Adrenal gland (tissue), 12 donors: ENCODE measurements around the gene SACM1L. TPM values are rescaled to one million over a fixed set of nuclear protein-coding genes. Genes with fewer than 3 reads are reported as not detected.

ENCODE experiments used
- DNase-seq, 7 donors: peaks; one replicate each; pipeline ENCODE4 v3.0.0-alpha.2; 2019 to 2020
- H3K27ac ChIP-seq, 5 donors: fragments of 200-600 bp; sonication (generic) in 4 of 5; 1 replicate in 3 of 5; 2 replicates in 2 of 5; pipeline versions ENCODE4 v1.5.1 to v1.8.0; 2016 to 2020; ENCODE audit warnings: mild to moderate bottlenecking in 1 of 5
- H3K27me3 ChIP-seq: fragments of 200-600 bp; 2 replicates; pipeline ENCODE4 v1.8.0; 2021
- H3K36me3 ChIP-seq, 2 donors: fragments of 200-600 bp; replicated peaks in 1 of 2; 1 replicate in 1 of 2; 2 replicates in 1 of 2; pipeline versions ENCODE4 v1.5.1 to v1.8.0; 2018 to 2022
- H3K4me1 ChIP-seq, 2 donors: fragments of 200-600 bp; replicated peaks in 1 of 2; 1 replicate in 1 of 2; 2 replicates in 1 of 2; pipeline versions ENCODE4 v1.5.1 to v1.8.0; 2018 to 2021
- H3K4me3 ChIP-seq, 4 donors: fragments of 200-600 bp; sonication (generic) in 3 of 4; one replicate each; pipeline ENCODE4 v1.5.1; 2016 to 2018
- H3K9me3 ChIP-seq, 3 donors: fragments of 200-600 bp; sonication (generic) in 1 of 3; replicated peaks in 1 of 3; 1 replicate in 2 of 3; 2 replicates in 1 of 3; pipeline versions ENCODE4 v1.5.1 to v1.8.0; 2016 to 2021
- POLR2A ChIP-seq, 2 donors: fragments of 450-650 bp; IDR thresholded peaks; one replicate each; pipeline ENCODE4 v1.6.1; 2017; ENCODE audit warnings: antibody characterized with exemption in 2 of 2, mild to moderate bottlenecking in 2 of 2, moderate library complexity in 1 of 2
- WGBS, 4 donors: extraction: QIAGEN DNeasy Blood & Tissue Kit in 2 of 4; methylation state at CpG; one replicate each; pipeline versions ENCODE4 v1.1.5 to v1.1.7; 2013 to 2017; 5-methylcytosine and 5-hydroxymethylcytosine counted together
- intact Hi-C, 2 donors: fragments of 100-400 bp; cut with DNase I; formaldehyde crosslinking; loops; one replicate each; pipeline versions ENCODE4 v1.14.1 to v1.15.0; 2022 to 2023
- polyA plus RNA-seq, 3 donors: library from polyadenylated mRNA; stranded (reverse); fragments of 200-250 nt in 2 of 3; fragments of 350-450 nt in 1 of 3; fragmentation: Illumina TruSeq in 1 of 3; extraction: RNeasy Lipid Tissue Mini Kit (QIAGEN cat#74804) in 1 of 3; gene quantifications; one replicate each; pipeline ENCODE4 v1.2.3, GENCODE V29; 2013 to 2014
- total RNA-seq, 9 donors: library from RNA; depleted of rRNA in 4 of 9; stranded (reverse); fragments of >200 nt in 4 of 9; fragments of 120-200 nt in 1 of 9; fragmentation: NEBNext Ultra II Directional in 1 of 9; extraction: Animal tissue kit (Norgen Biotek cat#: 25700) in 1 of 9; gene quantifications; one replicate each; pipeline versions ENCODE4 v1.1.0 to v1.2.4, GENCODE V29; 2013 to 2023
- TF ChIP-seq, protein P1 (sequence below), 6 experiments: fragments of 450-650 bp in 4 of 6; fragments of 200-600 bp in 2 of 6; sonication (generic) in 1 of 6; IDR thresholded peaks; 1 replicate in 5 of 6; 2 replicates in 1 of 6; pipeline versions ENCODE4 v1.5.1 to v1.8.0; 2016 to 2021; ENCODE audit warnings: antibody characterized with exemption in 6 of 6, mild to moderate bottlenecking in 2 of 6, moderate library complexity in 1 of 6
- donor health status: healthy with polysubstance abuse.
- donor health status: Bipolar disorder and iron deficiency.
- donor health status: DM: yes; HTN: yes; CAD: no.
- donor health status: DM: no; HTN: no; CAD: no.
- donor health status: DM: no; HTN: no; CAD: no.
- donor health status: DM: yes; HTN: yes; CAD: no.

The SACM1L gene
- total and polyA plus RNA-seq, 12 donors, result 22.5 to 63.2 (median 44.8) TPM

DNA sequence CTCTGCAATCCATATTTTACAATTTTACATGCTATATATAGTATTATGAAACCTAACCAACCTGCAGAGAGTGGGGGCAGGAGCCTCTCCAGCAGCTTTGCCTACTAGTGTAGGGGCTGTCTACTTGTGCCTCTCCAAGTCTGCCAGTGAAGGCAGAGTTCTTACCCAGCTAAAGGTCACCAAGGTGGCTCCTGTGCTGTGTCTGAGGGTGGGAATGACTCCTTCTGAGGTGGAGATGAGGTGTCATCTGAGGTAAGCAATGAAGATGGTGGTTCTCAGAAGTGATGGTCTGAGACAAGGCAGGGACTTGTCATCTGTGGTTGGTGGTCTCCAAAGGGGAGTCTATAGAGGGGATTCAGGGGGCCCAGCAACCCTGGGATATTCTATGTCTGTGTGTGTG, 47.5 kb downstream of the SACM1L start:
- intact Hi-C loops, result no loop called here
- H3K36me3 ChIP-seq, result peaks cover 0 to 81% of the 10 kb centered on the region in 2 donors
- H3K4me1 ChIP-seq, result no peaks in the 10 kb centered on the region
- no peak overlapping the region for H3K27ac ChIP-seq
- no peak overlapping the region for H3K4me3 ChIP-seq
- no peaks in the 10 kb centered on the region for H3K9me3 ChIP-seq
- H3K27me3 ChIP-seq, result no peaks in the 10 kb centered on the region
- TF ChIP-seq, protein P1, sequence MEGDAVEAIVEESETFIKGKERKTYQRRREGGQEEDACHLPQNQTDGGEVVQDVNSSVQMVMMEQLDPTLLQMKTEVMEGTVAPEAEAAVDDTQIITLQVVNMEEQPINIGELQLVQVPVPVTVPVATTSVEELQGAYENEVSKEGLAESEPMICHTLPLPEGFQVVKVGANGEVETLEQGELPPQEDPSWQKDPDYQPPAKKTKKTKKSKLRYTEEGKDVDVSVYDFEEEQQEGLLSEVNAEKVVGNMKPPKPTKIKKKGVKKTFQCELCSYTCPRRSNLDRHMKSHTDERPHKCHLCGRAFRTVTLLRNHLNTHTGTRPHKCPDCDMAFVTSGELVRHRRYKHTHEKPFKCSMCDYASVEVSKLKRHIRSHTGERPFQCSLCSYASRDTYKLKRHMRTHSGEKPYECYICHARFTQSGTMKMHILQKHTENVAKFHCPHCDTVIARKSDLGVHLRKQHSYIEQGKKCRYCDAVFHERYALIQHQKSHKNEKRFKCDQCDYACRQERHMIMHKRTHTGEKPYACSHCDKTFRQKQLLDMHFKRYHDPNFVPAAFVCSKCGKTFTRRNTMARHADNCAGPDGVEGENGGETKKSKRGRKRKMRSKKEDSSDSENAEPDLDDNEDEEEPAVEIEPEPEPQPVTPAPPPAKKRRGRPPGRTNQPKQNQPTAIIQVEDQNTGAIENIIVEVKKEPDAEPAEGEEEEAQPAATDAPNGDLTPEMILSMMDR (IDR thresholded peaks at IDR 0.05), result no peak
- no peak for TF ChIP-seq POLR2A (IDR thresholded peaks at IDR 0.05)
- no peak for DNase-seq

DNA sequence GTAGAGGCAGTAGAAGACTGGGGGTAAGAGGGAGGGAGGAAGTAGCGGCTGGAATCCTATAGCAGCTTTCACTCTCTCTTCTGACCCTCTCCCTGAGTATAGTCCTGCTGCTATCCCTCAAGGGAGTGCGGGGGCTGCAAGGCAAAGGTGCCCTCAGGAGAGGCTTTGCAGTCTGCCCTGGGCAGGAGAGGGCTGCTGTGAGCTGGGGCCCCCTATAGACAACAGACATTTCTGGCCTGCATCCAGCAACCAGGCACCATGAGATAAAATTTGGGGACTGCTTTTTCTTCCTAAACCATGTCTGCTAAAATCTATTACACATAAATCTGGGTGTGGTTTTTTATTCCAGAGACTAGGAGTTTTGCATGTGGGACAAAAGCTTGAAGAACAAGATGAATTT, 48.0 kb downstream of the SACM1L start:
- Histone ChIP-seq H3K27ac (no peak overlapping the region), H3K4me1 (no peaks in the 10 kb centered on the region), H3K4me3 (no peak overlapping the region), H3K36me3 (peaks cover 0 to 77% of the 10 kb centered on the region in 2 donors), H3K27me3 (no peaks in the 10 kb centered on the region), H3K9me3 (no peaks in the 10 kb centered on the region)
- DNase-seq, result no peak
- intact Hi-C loops, result no loop called here
- TF ChIP-seq, protein P1 (IDR thresholded peaks at IDR 0.05), result no peak
- TF ChIP-seq POLR2A (IDR thresholded peaks at IDR 0.05), result no peak
- 78 to 100% (median 96%) methylated on average over 1 to 2 of the region's 2 CpGs for WGBS, 4 donors

DNA sequence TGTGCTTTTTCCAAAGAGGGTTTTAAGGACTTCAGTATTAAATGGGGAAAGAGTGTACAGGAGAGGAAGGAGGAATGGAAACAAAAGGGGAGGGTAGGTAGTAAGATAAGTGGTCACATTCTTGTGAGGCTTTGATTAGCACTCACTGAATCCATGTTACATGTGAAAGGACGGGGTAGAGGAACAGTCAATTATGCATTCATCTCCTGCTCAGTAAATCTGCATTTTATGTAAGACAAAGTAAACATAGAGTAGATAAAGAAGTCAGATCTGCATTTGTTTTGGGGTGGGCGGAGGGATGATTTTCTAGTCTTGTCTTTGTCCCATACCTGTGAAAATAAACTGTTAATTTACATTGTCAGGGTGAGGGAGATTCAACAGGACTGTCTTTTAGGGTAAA, 50.8 kb downstream of the SACM1L start:
- TF ChIP-seq, protein P1 (IDR thresholded peaks at IDR 0.05), result no peak
- TF ChIP-seq POLR2A (IDR thresholded peaks at IDR 0.05), result no peak
- no peak for DNase-seq
- H3K9me3 ChIP-seq, result no peaks in the 10 kb centered on the region
- H3K27ac ChIP-seq, result no peak overlapping the region
- intact Hi-C loops, result no loop called here
- WGBS, 4 donors, result 92 to 99% (median 96%) methylated on average over 2 of the region's 2 CpGs
- H3K27me3 ChIP-seq, result no peaks in the 10 kb centered on the region
- H3K36me3 ChIP-seq, result peaks cover 0 to 78% of the 10 kb centered on the region in 2 donors
- no peaks in the 10 kb centered on the region for H3K4me1 ChIP-seq
- H3K4me3 ChIP-seq, result no peak overlapping the region

DNA sequence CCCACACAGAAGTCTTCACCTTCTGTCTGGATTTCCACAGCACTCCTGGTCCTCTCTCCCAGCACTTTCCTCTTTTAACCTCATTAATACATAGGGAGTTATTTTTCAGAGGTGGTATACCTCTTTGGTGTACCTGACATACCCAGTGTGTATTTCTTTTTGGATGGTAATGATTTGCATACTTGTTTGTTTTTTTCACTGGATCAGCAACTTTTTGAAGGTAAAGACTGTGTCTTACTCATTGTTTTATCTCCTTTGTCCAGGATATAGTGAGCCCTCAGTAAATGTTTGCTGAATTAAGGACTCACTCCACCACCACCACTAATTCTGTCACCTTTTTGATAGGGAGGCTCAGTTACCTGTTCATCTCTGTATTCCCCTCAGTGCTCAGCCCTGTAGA, 52.1 kb downstream of the SACM1L start:
- intact Hi-C loops, result no loop called here
- DNase-seq, result no peak
- TF ChIP-seq, protein P1 (IDR thresholded peaks at IDR 0.05), result no peak
- TF ChIP-seq POLR2A (IDR thresholded peaks at IDR 0.05), result no peak
- Histone ChIP-seq H3K9me3 (no peaks in the 10 kb centered on the region), H3K4me1 (no peaks in the 10 kb centered on the region), H3K27me3 (no peaks in the 10 kb centered on the region), H3K4me3 (no peak overlapping the region), H3K27ac (no peak overlapping the region), H3K36me3 (peaks cover 0 to 77% of the 10 kb centered on the region in 2 donors)
